Adrenal gland (tissue), 12 donors: ENCODE measurements around the gene SERPING1. TPM values are rescaled to one million over a fixed set of nuclear protein-coding genes. Genes with fewer than 3 reads are reported as not detected.

ENCODE experiments used
- DNase-seq, 7 donors: peaks; one replicate each; pipeline ENCODE4 v3.0.0-alpha.2; 2019 to 2020
- H3K27ac ChIP-seq, 5 donors: fragments of 200-600 bp; sonication (generic) in 4 of 5; 1 replicate in 3 of 5; 2 replicates in 2 of 5; pipeline versions ENCODE4 v1.5.1 to v1.8.0; 2016 to 2020; ENCODE audit warnings: mild to moderate bottlenecking in 1 of 5
- H3K27me3 ChIP-seq: fragments of 200-600 bp; 2 replicates; pipeline ENCODE4 v1.8.0; 2021
- H3K36me3 ChIP-seq, 2 donors: fragments of 200-600 bp; replicated peaks in 1 of 2; 1 replicate in 1 of 2; 2 replicates in 1 of 2; pipeline versions ENCODE4 v1.5.1 to v1.8.0; 2018 to 2022
- H3K4me1 ChIP-seq, 2 donors: fragments of 200-600 bp; replicated peaks in 1 of 2; 1 replicate in 1 of 2; 2 replicates in 1 of 2; pipeline versions ENCODE4 v1.5.1 to v1.8.0; 2018 to 2021
- H3K4me3 ChIP-seq, 4 donors: fragments of 200-600 bp; sonication (generic) in 3 of 4; one replicate each; pipeline ENCODE4 v1.5.1; 2016 to 2018
- H3K9me3 ChIP-seq, 3 donors: fragments of 200-600 bp; sonication (generic) in 1 of 3; replicated peaks in 1 of 3; 1 replicate in 2 of 3; 2 replicates in 1 of 3; pipeline versions ENCODE4 v1.5.1 to v1.8.0; 2016 to 2021
- POLR2A ChIP-seq, 2 donors: fragments of 450-650 bp; IDR thresholded peaks; one replicate each; pipeline ENCODE4 v1.6.1; 2017; ENCODE audit warnings: antibody characterized with exemption in 2 of 2, mild to moderate bottlenecking in 2 of 2, moderate library complexity in 1 of 2
- WGBS, 4 donors: extraction: QIAGEN DNeasy Blood & Tissue Kit in 2 of 4; methylation state at CpG; one replicate each; pipeline versions ENCODE4 v1.1.5 to v1.1.7; 2013 to 2017; 5-methylcytosine and 5-hydroxymethylcytosine counted together
- intact Hi-C, 2 donors: fragments of 100-400 bp; cut with DNase I; formaldehyde crosslinking; loops; one replicate each; pipeline versions ENCODE4 v1.14.1 to v1.15.0; 2022 to 2023
- polyA plus RNA-seq, 3 donors: library from polyadenylated mRNA; stranded (reverse); fragments of 200-250 nt in 2 of 3; fragments of 350-450 nt in 1 of 3; fragmentation: Illumina TruSeq in 1 of 3; extraction: RNeasy Lipid Tissue Mini Kit (QIAGEN cat#74804) in 1 of 3; gene quantifications; one replicate each; pipeline ENCODE4 v1.2.3, GENCODE V29; 2013 to 2014
- total RNA-seq, 9 donors: library from RNA; depleted of rRNA in 4 of 9; stranded (reverse); fragments of >200 nt in 4 of 9; fragments of 120-200 nt in 1 of 9; fragmentation: NEBNext Ultra II Directional in 1 of 9; extraction: Animal tissue kit (Norgen Biotek cat#: 25700) in 1 of 9; gene quantifications; one replicate each; pipeline versions ENCODE4 v1.1.0 to v1.2.4, GENCODE V29; 2013 to 2023
- TF ChIP-seq, protein P1 (sequence below), 6 experiments: fragments of 450-650 bp in 4 of 6; fragments of 200-600 bp in 2 of 6; sonication (generic) in 1 of 6; IDR thresholded peaks; 1 replicate in 5 of 6; 2 replicates in 1 of 6; pipeline versions ENCODE4 v1.5.1 to v1.8.0; 2016 to 2021; ENCODE audit warnings: antibody characterized with exemption in 6 of 6, mild to moderate bottlenecking in 2 of 6, moderate library complexity in 1 of 6
- donor health status: healthy with polysubstance abuse.
- donor health status: Bipolar disorder and iron deficiency.
- donor health status: DM: yes; HTN: yes; CAD: no.
- donor health status: DM: no; HTN: no; CAD: no.
- donor health status: DM: no; HTN: no; CAD: no.
- donor health status: DM: yes; HTN: yes; CAD: no.

Gene SERPING1
- total and polyA plus RNA-seq, 12 donors = 7.0 to 423 (median 163) TPM

DNA sequence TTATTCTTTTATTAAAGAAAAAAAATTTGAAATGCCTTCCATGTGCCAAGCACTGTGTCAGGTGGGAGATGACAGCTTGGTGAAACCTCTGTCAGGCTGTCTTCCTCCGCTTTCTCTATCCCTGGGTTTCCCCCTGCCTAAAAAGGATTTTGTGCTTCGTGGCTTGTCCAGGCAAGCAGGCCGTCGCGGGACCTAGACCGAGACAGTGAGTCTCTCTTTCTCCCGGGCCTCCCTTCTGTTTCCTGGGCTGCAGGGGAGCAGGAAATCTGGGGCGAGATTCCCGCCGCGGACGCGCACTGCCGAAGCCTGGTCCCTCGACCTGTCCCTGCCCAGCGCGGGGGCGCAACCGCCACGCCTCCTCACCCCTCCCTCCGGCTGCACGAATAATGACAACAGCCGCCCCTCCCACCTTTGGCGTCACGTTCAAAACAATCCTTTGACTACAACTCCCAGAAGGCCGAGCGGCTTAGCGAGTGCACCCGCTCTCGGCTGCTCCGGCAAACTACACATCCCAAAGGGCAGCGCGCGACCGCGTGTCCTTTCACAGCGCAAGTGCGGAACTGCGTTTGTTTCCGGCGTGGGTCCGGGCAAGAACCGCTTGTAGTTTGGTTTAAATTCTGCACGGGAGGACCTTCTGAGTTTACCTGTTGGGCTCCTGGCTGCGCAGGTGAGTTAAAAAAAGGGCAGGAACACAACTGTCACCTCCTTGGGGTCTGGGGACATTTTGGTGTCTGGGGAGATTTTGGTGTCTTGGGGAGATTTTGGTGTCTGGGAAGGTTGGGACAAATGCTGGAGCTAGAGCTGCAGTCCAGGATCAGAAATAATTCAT lies 59.9 kb downstream of the SERPING1 start, which contains the start of gene CLP1:
Gene CLP1, plus strand, starts transcription at position 569 of the 829 bp plus-strand sequence. CDS start 1,715 bp downstream, outside the sequence.
- Histone ChIP-seq H3K4me1 (peaks cover 8 to 19% of the 10 kb centered on the region in 2 donors), H3K9me3 (no peaks in the 10 kb centered on the region), H3K27me3 (no peaks in the 10 kb centered on the region), H3K36me3 (peaks cover 0 to 32% of the 10 kb centered on the region in 2 donors), H3K4me3 (peak within 1 kb of the TSS in 3 of 4 donors; percentile 44 to 77 (median 73)), H3K27ac (peak within 1 kb of the TSS; percentile 41 to 89 (median 77))
- DNase-seq = peak; percentile 99 to 100 (median 99)
- 1 to 5% (median 1%) methylated on average over 4 to 45 of the region's 45 CpGs for WGBS, 4 donors
- intact Hi-C loops = no loop called here
- TF ChIP-seq POLR2A (IDR thresholded peaks at IDR 0.05) = peak; percentile 67 to 86
- TF ChIP-seq, protein P1, sequence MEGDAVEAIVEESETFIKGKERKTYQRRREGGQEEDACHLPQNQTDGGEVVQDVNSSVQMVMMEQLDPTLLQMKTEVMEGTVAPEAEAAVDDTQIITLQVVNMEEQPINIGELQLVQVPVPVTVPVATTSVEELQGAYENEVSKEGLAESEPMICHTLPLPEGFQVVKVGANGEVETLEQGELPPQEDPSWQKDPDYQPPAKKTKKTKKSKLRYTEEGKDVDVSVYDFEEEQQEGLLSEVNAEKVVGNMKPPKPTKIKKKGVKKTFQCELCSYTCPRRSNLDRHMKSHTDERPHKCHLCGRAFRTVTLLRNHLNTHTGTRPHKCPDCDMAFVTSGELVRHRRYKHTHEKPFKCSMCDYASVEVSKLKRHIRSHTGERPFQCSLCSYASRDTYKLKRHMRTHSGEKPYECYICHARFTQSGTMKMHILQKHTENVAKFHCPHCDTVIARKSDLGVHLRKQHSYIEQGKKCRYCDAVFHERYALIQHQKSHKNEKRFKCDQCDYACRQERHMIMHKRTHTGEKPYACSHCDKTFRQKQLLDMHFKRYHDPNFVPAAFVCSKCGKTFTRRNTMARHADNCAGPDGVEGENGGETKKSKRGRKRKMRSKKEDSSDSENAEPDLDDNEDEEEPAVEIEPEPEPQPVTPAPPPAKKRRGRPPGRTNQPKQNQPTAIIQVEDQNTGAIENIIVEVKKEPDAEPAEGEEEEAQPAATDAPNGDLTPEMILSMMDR (IDR thresholded peaks at IDR 0.05) = no peak

DNA sequence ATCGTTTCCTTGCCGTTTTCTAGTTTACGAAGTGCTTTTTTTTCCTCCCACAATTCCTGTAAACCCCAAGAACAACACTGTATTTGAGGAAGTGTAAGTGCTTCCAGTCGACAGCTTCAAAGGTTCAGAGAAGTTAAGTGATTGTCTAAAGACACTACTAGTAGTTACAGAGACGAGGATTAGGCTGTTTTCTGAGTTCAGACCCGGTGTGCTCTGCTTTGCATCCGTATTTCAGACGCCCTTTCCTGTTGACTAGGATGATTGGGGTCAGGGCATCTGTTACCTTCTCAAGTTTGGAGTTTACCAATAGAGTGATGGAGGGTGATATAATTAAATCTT lies 60.5 kb downstream of the SERPING1 start:
- TF ChIP-seq, protein P1 (IDR thresholded peaks at IDR 0.05) = no peak
- no peak for TF ChIP-seq POLR2A (IDR thresholded peaks at IDR 0.05)
- no peak for DNase-seq
- peak overlapping the region in 2 of 5 donors; percentile 60 to 89 for H3K27ac ChIP-seq
- peaks cover 0 to 34% of the 10 kb centered on the region in 2 donors for H3K36me3 ChIP-seq
- peaks cover 8 to 19% of the 10 kb centered on the region in 2 donors for H3K4me1 ChIP-seq
- H3K27me3 ChIP-seq = no peaks in the 10 kb centered on the region
- 0% methylated on average over 8 of the region's 8 CpGs for WGBS, 4 donors
- H3K9me3 ChIP-seq = no peaks in the 10 kb centered on the region
- intact Hi-C loops = no loop called here
- peak overlapping the region in 3 of 4 donors; percentile 44 to 77 (median 73) for H3K4me3 ChIP-seq

- Histone ChIP-seq H3K4me1 (peaks cover 8 to 15% of the 10 kb centered on the region in 2 donors), H3K4me3 (no peak overlapping the region), H3K27ac (no peak overlapping the region), H3K27me3 (no peaks in the 10 kb centered on the region), H3K9me3 (no peaks in the 10 kb centered on the region), H3K36me3 (peaks cover 0 to 34% of the 10 kb centered on the region in 2 donors)
- intact Hi-C loops = no loop called here
- TF ChIP-seq POLR2A (IDR thresholded peaks at IDR 0.05) = no peak
- TF ChIP-seq, protein P1 (IDR thresholded peaks at IDR 0.05) = no peak
- 91 to 94% (median 92%) methylated on average over 14 of the region's 14 CpGs for WGBS, 4 donors
- DNase-seq = no peak
Measured at GRCh38 chr11:57659669-57660068, 62.2 kb downstream of the SERPING1 start.

- TF ChIP-seq, protein P1 (IDR thresholded peaks at IDR 0.05) = no peak
- TF ChIP-seq POLR2A (IDR thresholded peaks at IDR 0.05) = no peak
- 47 to 68% (median 61%) methylated on average over 4 of the region's 4 CpGs for WGBS, 4 donors
- peaks cover 4 to 18% of the 10 kb centered on the region in 2 donors for H3K4me1 ChIP-seq
- intact Hi-C loops = no loop called here
- H3K36me3 ChIP-seq = peaks cover 0 to 34% of the 10 kb centered on the region in 2 donors
- H3K9me3 ChIP-seq = no peaks in the 10 kb centered on the region
- H3K4me3 ChIP-seq = no peak overlapping the region
- no peak overlapping the region for H3K27ac ChIP-seq
- no peaks in the 10 kb centered on the region for H3K27me3 ChIP-seq
- DNase-seq = peak in 1 of 7 donors; percentile 32
Measured at GRCh38 chr11:57662893-57663292, 65.4 kb downstream of the SERPING1 start.
